KMS-11 (cell line): ENCODE measurements around the gene TGFB2.
A peak's percentile ranks its signal among the peaks of the same experiment; 100 is the strongest.

ENCODE experiments used
- H2AFZ ChIP-seq: fragments of 200-600 bp; sonication (generic); 2 replicates; pipeline ENCODE4 v1.6.1; 2016; ENCODE audit warnings: antibody characterized with exemption, mixed run types, low read depth
- H3K27ac ChIP-seq: fragments of 200-600 bp; sonication (generic); 2 replicates; pipeline ENCODE4 v1.6.1; 2016; ENCODE audit warnings: mild to moderate bottlenecking, mixed run types
- H3K27me3 ChIP-seq: fragments of 200-600 bp; sonication (generic); 2 replicates; pipeline ENCODE4 v1.6.1; 2017; ENCODE audit warnings: mild to moderate bottlenecking, low read depth, mixed run types, moderate library complexity; ENCODE audit not compliant: insufficient read depth
- H3K36me3 ChIP-seq: fragments of 200-600 bp; sonication (generic); 2 replicates; pipeline ENCODE4 v1.6.1; 2017; ENCODE audit warnings: mild to moderate bottlenecking, mixed run types; ENCODE audit not compliant: insufficient read depth
- H3K4me1 ChIP-seq: fragments of 200-600 bp; sonication (generic); 2 replicates; pipeline ENCODE4 v1.6.1; 2016; ENCODE audit warnings: mild to moderate bottlenecking, low read depth, mixed run types; ENCODE audit not compliant: poor library complexity, severe bottlenecking
- H3K4me2 ChIP-seq: fragments of 200-600 bp; sonication (generic); 2 replicates; pipeline ENCODE4 v1.7.0; 2016; ENCODE audit warnings: mild to moderate bottlenecking, mixed run types
- H3K4me3 ChIP-seq: fragments of 200-600 bp; sonication (generic); IDR thresholded peaks from 2 replicates; pipeline ENCODE4 v1.6.1; 2017; ENCODE audit warnings: low read depth, low read length, mixed read lengths; ENCODE audit not compliant: insufficient read depth
- H3K79me2 ChIP-seq: fragments of 200-600 bp; sonication (generic); 2 replicates; pipeline ENCODE4 v1.6.1; 2016; ENCODE audit warnings: low read depth, mixed run types; ENCODE audit not compliant: insufficient read depth
- H3K9ac ChIP-seq: fragments of 200-600 bp; sonication (generic); 2 replicates; pipeline ENCODE4 v1.6.1; 2016; ENCODE audit warnings: mild to moderate bottlenecking, mixed run types
- H4K20me1 ChIP-seq: fragments of 200-600 bp; sonication (generic); 2 replicates; pipeline ENCODE4 v1.6.1; 2016; ENCODE audit warnings: mild to moderate bottlenecking, mixed run types; ENCODE audit not compliant: insufficient read depth
- TF ChIP-seq, protein P1 (sequence below): fragments of 200-600 bp; sonication (generic); conservative IDR thresholded peaks from 2 replicates; pipeline ENCODE4 v1.6.1; 2017; ENCODE audit warnings: low read depth, mild to moderate bottlenecking, antibody characterized with exemption, low read length, moderate library complexity, mixed read lengths

The TGFB2 gene

DNA sequence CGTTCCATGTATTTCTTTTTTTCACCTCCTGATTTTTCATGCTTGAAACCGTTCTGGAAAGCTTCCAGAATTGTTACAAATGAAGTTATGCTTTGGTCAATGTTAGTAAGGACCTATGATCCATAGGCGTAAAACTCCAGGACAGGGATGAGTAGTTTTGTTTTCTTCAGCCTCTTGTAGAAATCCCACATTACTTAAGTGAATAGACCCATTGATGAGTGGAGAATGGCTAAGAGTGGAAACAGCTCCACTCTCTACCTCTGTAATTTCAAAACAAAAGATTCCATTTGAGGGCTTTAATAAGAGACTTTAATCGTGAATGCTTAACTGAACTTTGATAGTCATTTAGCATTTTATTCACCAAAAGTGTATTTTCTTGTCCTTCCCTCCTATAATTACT lies 3.0 kb upstream of the TGFB2 start:
- no peak overlapping the region for H3K4me2 ChIP-seq

GRCh38 chr1:218345673-218346390 lies 696 bp downstream of the TGFB2 start:
- peak overlapping the region; percentile 68 for H3K27ac ChIP-seq
- H4K20me1 ChIP-seq = no peaks in the 10 kb centered on the region
- no peaks in the 10 kb centered on the region for H3K36me3 ChIP-seq
- peak overlapping the region; percentile 59 for H3K4me2 ChIP-seq
- TF ChIP-seq, protein P1, sequence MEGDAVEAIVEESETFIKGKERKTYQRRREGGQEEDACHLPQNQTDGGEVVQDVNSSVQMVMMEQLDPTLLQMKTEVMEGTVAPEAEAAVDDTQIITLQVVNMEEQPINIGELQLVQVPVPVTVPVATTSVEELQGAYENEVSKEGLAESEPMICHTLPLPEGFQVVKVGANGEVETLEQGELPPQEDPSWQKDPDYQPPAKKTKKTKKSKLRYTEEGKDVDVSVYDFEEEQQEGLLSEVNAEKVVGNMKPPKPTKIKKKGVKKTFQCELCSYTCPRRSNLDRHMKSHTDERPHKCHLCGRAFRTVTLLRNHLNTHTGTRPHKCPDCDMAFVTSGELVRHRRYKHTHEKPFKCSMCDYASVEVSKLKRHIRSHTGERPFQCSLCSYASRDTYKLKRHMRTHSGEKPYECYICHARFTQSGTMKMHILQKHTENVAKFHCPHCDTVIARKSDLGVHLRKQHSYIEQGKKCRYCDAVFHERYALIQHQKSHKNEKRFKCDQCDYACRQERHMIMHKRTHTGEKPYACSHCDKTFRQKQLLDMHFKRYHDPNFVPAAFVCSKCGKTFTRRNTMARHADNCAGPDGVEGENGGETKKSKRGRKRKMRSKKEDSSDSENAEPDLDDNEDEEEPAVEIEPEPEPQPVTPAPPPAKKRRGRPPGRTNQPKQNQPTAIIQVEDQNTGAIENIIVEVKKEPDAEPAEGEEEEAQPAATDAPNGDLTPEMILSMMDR = 0 out of 2 replicates have a peak, but pooled peaks have one; percentile 3
- H3K4me1 ChIP-seq = peaks cover 16% of the 10 kb centered on the region
- peak overlapping the region; percentile 81 for H3K9ac ChIP-seq
- no peaks in the 10 kb centered on the region for H3K79me2 ChIP-seq
- H3K4me3 ChIP-seq = peak overlapping the region; percentile 96
- H2AFZ ChIP-seq = peak overlapping the region; percentile 93
- H3K27me3 ChIP-seq = no peaks in the 10 kb centered on the region

More for the DNA sequence above, 3.0 kb upstream of the TGFB2 start:
- Histone ChIP-seq H3K36me3 (no peaks in the 10 kb centered on the region), H3K79me2 (no peaks in the 10 kb centered on the region), H3K4me3 (no peak overlapping the region), H2AFZ (no peak overlapping the region), H3K9ac (no peak overlapping the region), H3K4me1 (peaks cover 26% of the 10 kb centered on the region), H3K27ac (no peak overlapping the region), H3K27me3 (no peaks in the 10 kb centered on the region), H4K20me1 (no peaks in the 10 kb centered on the region)
- TF ChIP-seq, protein P1 = no peak

DNA sequence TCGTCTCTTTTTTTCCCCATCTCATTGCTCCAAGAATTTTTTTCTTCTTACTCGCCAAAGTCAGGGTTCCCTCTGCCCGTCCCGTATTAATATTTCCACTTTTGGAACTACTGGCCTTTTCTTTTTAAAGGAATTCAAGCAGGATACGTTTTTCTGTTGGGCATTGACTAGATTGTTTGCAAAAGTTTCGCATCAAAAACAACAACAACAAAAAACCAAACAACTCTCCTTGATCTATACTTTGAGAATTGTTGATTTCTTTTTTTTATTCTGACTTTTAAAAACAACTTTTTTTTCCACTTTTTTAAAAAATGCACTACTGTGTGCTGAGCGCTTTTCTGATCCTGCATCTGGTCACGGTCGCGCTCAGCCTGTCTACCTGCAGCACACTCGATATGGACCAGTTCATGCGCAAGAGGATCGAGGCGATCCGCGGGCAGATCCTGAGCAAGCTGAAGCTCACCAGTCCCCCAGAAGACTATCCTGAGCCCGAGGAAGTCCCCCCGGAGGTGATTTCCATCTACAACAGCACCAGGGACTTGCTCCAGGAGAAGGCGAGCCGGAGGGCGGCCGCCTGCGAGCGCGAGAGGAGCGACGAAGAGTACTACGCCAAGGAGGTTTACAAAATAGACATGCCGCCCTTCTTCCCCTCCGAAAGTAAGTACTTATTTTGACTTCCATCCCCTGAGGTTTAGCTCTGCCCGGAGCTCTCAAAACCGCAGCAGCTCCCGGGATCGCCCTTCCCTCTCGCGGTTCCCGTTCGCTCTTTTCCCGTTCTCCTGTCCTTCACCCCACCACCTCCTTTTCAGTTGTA lies 1.5 kb downstream of the TGFB2 start:
- H3K9ac ChIP-seq = peak overlapping the region; percentile 81
- H3K36me3 ChIP-seq = no peaks in the 10 kb centered on the region
- H3K4me3 ChIP-seq = peak overlapping the region; percentile 8
- no peaks in the 10 kb centered on the region for H4K20me1 ChIP-seq
- no peaks in the 10 kb centered on the region for H3K79me2 ChIP-seq
- H3K27me3 ChIP-seq = no peaks in the 10 kb centered on the region
- peak overlapping the region; percentile 93 for H2AFZ ChIP-seq
- H3K27ac ChIP-seq = peak overlapping the region; percentile 68; the same call in 1 of the 2 replicates
- peaks cover 16% of the 10 kb centered on the region for H3K4me1 ChIP-seq
- TF ChIP-seq, protein P1 = no peak
- peak overlapping the region; percentile 59 for H3K4me2 ChIP-seq

DNA sequence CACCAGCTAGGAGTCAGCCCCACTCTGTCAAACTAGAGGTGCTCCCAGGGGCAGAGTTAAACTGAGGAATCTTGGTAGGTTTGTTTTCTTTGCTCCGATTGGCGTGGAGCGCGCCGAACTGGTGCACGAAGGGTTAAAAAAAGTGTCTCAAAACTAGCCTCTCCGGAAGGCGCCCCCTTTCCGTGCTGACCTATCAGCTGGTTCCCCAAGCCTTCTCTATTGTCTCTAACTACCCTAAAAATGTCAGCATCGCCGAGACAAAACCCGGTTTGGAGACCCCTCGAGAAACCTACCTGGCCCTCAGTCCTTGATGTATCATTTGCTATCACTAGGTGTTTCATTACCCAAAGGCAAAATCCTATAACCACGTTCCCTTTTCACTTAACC lies 2.2 kb downstream of the TGFB2 start:
- H4K20me1 ChIP-seq = no peaks in the 10 kb centered on the region
- peaks cover 16% of the 10 kb centered on the region for H3K4me1 ChIP-seq
- no peak overlapping the region for H2AFZ ChIP-seq
- H3K36me3 ChIP-seq = no peaks in the 10 kb centered on the region
- no peak overlapping the region for H3K27ac ChIP-seq
- no peaks in the 10 kb centered on the region for H3K79me2 ChIP-seq
- no peak overlapping the region for H3K4me2 ChIP-seq
- TF ChIP-seq, protein P1 = no peak
- H3K9ac ChIP-seq = no peak overlapping the region
- H3K27me3 ChIP-seq = no peaks in the 10 kb centered on the region
- no peak overlapping the region for H3K4me3 ChIP-seq
